MCF 10A (cell line): Measurements from ENCODE around the gene GGT6. TPM values are rescaled to one million over a fixed set of nuclear protein-coding genes. Genes with fewer than 3 reads are reported as not detected.

Experiments
- BruUV-seq: library from RNA; stranded (reverse); fragments of 400-500 nt; replicated peaks from 2 replicates; lab custom pipeline; 2021; lab: Mats Ljungman, UMichigan
- CTCF ChIA-PET: fragments of 300-600 bp; sonication (Branson Sonifier 250); formaldehyde crosslinking; extraction: SDS; loops from one replicate; lab custom pipeline; 2021; ENCODE audit warnings: antibody characterized with exemption, inconsistent platforms; lab: Yijun Ruan, JAX
- POLR2A ChIA-PET: fragments of 300-600, 350-650 bp; sonication (Branson Sonifier 250); formaldehyde crosslinking; extraction: SDS; loops from one replicate; lab custom pipeline; 2020; ENCODE audit warnings: antibody characterized with exemption, inconsistent platforms; lab: Yijun Ruan, JAX
- DNase-seq: peaks from one replicate; pipeline ENCODE4 v3.0.0-alpha.2; 2018; ENCODE audit not compliant: unreplicated experiment
- H3K27ac Mint-ChIP-seq: one replicate; pipeline ENCODE4 v1.8.0; 2022; ENCODE audit warnings: mild to moderate bottlenecking, low read depth, mixed read lengths; ENCODE audit not compliant: unreplicated experiment
- H3K27me3 Mint-ChIP-seq: one replicate; pipeline ENCODE4 v1.8.0; 2022; ENCODE audit warnings: mixed read lengths; ENCODE audit not compliant: insufficient read depth, unreplicated experiment
- H3K36me3 Mint-ChIP-seq: one replicate; pipeline ENCODE4 v1.8.0; 2022; ENCODE audit warnings: mild to moderate bottlenecking, moderate library complexity, mixed read lengths; ENCODE audit not compliant: insufficient read depth, unreplicated experiment
- H3K4me1 Mint-ChIP-seq: one replicate; pipeline ENCODE4 v1.8.0; 2022; ENCODE audit warnings: mixed read lengths; ENCODE audit not compliant: insufficient read depth, unreplicated experiment
- H3K4me3 Mint-ChIP-seq: one replicate; pipeline ENCODE4 v1.8.0; 2022; ENCODE audit warnings: mild to moderate bottlenecking, moderate library complexity, mixed read lengths; ENCODE audit not compliant: unreplicated experiment
- H3K9me3 Mint-ChIP-seq: one replicate; pipeline ENCODE4 v1.8.0; 2022; ENCODE audit warnings: mixed read lengths; ENCODE audit not compliant: unreplicated experiment
- CTCF ChIP-seq: fragments of 200-600 bp; IDR thresholded peaks from one replicate; pipeline ENCODE4 v1.8.0; 2022; ENCODE audit warnings: antibody characterized with exemption, mild to moderate bottlenecking; ENCODE audit not compliant: unreplicated experiment
- intact Hi-C: fragments of 100-400 bp; cut with micrococcal nuclease; formaldehyde crosslinking; loops from 2 replicates; pipeline ENCODE4 v1.14.1; 2022
- total RNA-seq: library from RNA; stranded (reverse); gene quantifications from 2 replicates; pipeline ENCODE4 v1.2.3, GENCODE V29; 2022

Gene GGT6
- total RNA-seq, 1 experiment from 2014 or later = not detected

- Mint-ChIP-seq H3K27me3 (peaks cover 28% of the 10 kb centered on the region), H3K9me3 (no peaks in the 10 kb centered on the region), H3K4me1 (peaks cover 5% of the 10 kb centered on the region), H3K36me3 (peaks cover 39% of the 10 kb centered on the region), H3K4me3 (no peak overlapping the region), H3K27ac (no peak overlapping the region)
- ChIA-PET POLR2A (no interaction called here), CTCF (interaction anchor here (0.6 kb wide), 1 partner anchor 530 kb away, joined by 3 read pairs; no protein-coding TSS in a partner anchor)
- intact Hi-C loops = no loop called here
- TF ChIP-seq CTCF = no peak
- BruUV-seq = no TSS peak
- DNase-seq = no peak
Observed at GRCh38 chr17:4532860-4533522, 27.4 kb downstream of the GGT6 start.

- TF ChIP-seq CTCF = no peak
- intact Hi-C loops = no loop called here
Observed at GRCh38 chr17:4531988-4532736, 28.2 kb downstream of the GGT6 start.

GRCh38 chr17:4530799-4531730, 29.3 kb downstream of the GGT6 start:
- CTCF ChIA-PET = no interaction called here
- BruUV-seq = no TSS peak

More at GRCh38 chr17:4531988-4532736, 28.2 kb downstream of the GGT6 start:
- Mint-ChIP-seq H3K9me3 (no peaks in the 10 kb centered on the region), H3K27ac (no peak overlapping the region), H3K27me3 (peaks cover 36% of the 10 kb centered on the region), H3K4me1 (peaks cover 5% of the 10 kb centered on the region), H3K4me3 (no peak overlapping the region), H3K36me3 (peaks cover 39% of the 10 kb centered on the region)
- no TSS peak for BruUV-seq
- DNase-seq = peak; percentile 5
- ChIA-PET CTCF (interaction anchor here (0.6 kb wide), 1 partner anchor 531 kb away, joined by 3 read pairs; no protein-coding TSS in a partner anchor), POLR2A (no interaction called here)

More at GRCh38 chr17:4530799-4531730, 29.3 kb downstream of the GGT6 start:
- Mint-ChIP-seq H3K27ac (no peak overlapping the region), H3K9me3 (no peaks in the 10 kb centered on the region), H3K36me3 (peaks cover 34% of the 10 kb centered on the region), H3K4me3 (no peak overlapping the region), H3K27me3 (peaks cover 43% of the 10 kb centered on the region), H3K4me1 (peaks cover 5% of the 10 kb centered on the region)
- TF ChIP-seq CTCF = no peak
- DNase-seq = no peak
- POLR2A ChIA-PET = no interaction called here
- intact Hi-C loops = no loop called here
